Measurements from ENCODE around the gene STIM2. TPM values are rescaled to one million over a fixed set of nuclear protein-coding genes. Genes with fewer than 3 reads are reported as not detected.

The STIM2 gene
- total and polyA plus RNA-seq, 9 of the 15 experiments (the other 6 are each of a cell fraction or from before 2014, with no cell fraction given): 7.2 to 26.8 (median 15.4) TPM

DNA sequence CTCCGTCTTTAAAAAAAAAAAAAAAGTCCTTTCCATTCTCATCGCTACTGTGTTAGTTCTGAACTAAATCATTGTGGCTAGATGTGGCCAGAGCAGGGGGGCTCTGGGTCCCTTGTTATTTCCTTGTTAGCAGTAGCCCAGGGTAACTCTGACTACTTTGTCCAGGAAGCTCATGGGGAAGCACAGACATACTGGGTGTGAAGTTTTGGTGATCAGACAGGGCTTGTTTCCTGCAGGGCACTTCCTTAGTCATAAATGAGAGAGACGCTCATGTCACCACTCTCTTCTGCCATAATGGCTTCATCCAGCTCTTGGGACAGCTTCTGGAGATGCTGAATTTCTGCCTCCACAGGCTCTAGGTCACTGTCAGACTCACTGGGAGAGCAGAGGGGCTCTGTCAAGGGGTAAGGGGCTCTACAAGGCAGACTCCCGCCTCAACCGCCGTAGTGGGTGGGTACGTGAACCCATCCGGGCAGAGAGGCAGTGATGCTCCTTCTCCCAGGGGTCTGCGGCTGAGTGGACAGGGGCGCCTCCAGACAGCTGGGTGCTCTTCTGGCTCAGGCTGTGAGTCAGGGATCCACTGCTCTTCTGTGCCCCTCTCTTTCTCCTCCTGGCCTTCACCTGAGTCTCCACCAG, 12.9 kb downstream of the STIM2 start:
- no peaks in the 10 kb centered on the region for H3K27me3 ChIP-seq (ENCODE audit: control insufficient read depth in 2 of 2, insufficient read depth in 2 of 2, low read length in 2 of 2)
- H3K4me3 ChIP-seq: no peak overlapping the region
- BruUV-seq (replicated peaks): no TSS peak
- H3K36me3 ChIP-seq (ENCODE audit: control insufficient read depth, insufficient read depth, low read length): no peaks in the 10 kb centered on the region
- FAIRE-seq (no peak), ATAC-seq (peak; percentile 43), DNase-seq (ENCODE audit: extremely low read depth in 1 of 4, low spot score in 3 of 4) (no peak)
- CTCF ChIA-PET (ENCODE audit: low intra/inter-chr PET ratio): no interaction called here
- H4K20me1 ChIP-seq (replicated peaks; ENCODE audit: control insufficient read depth, insufficient read depth, low read length): no peaks in the 10 kb centered on the region
- no peak overlapping the region for H3K9ac ChIP-seq (ENCODE audit: insufficient read depth in 1 of 2, low read depth in 2 of 2, low read length in 2 of 2)
- H3K9me1 ChIP-seq (ENCODE audit: control insufficient read depth, insufficient read depth, low read length): no peaks in the 10 kb centered on the region
- H3K4me1 ChIP-seq (replicated peaks in 1 of 2; ENCODE audit: control insufficient read depth in 2 of 2, insufficient read depth in 2 of 2, low read length in 2 of 2): peaks cover 0 to 4% of the 10 kb centered on the region in 2 experiments; a peak in 1 of 5 replicates
- H3K9me3 ChIP-seq (replicated peaks; ENCODE audit: control insufficient read depth, insufficient read depth, low read depth, low read length): 0 out of 2 replicates have a peak, but pooled peaks cover 4% of the 10 kb centered on the region
- H3K79me2 ChIP-seq (ENCODE audit: control insufficient read depth, insufficient read depth, low read length): peaks cover 3% of the 10 kb centered on the region; the same call in 1 of the 3 replicates
- H2AFZ ChIP-seq (ENCODE audit: low read depth, low read length): no peak overlapping the region
- H3K4me2 ChIP-seq (ENCODE audit: insufficient read depth, low read length): no peak overlapping the region
- POLR2A ChIA-PET: interaction anchor here (0.6 to 2.6 kb wide), 2 partner anchors 8 to 390 kb away, joined by 3 to 14 read pairs; no protein-coding TSS in a partner anchor
- intact Hi-C loops (cut with micrococcal nuclease) (no loop called here), in situ Hi-C loops (cut with MboI) (no loop called here)
- no peak overlapping the region for H3K27ac ChIP-seq (ENCODE audit: extremely low read depth, low read depth, low read length)
- WGBS (ENCODE audit: insufficient coverage, low coverage, missing lambda C conversion rate): 86% methylated on average over 9 of the region's 10 CpGs
- no peak for TF ChIP-seq RFX7 (CRISPR knock-in tag; IDR thresholded peaks at IDR 0.05)
- TF ChIP-seq, protein P1, sequence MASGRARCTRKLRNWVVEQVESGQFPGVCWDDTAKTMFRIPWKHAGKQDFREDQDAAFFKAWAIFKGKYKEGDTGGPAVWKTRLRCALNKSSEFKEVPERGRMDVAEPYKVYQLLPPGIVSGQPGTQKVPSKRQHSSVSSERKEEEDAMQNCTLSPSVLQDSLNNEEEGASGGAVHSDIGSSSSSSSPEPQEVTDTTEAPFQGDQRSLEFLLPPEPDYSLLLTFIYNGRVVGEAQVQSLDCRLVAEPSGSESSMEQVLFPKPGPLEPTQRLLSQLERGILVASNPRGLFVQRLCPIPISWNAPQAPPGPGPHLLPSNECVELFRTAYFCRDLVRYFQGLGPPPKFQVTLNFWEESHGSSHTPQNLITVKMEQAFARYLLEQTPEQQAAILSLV (tag; IDR thresholded peaks at IDR 0.05): no peak
- no peak for TF ChIP-seq ZFP1 (CRISPR knock-in tag; IDR thresholded peaks at IDR 0.05)
- no peak for TF ChIP-seq YBX1 (IDR thresholded peaks at IDR 0.05)
- TF ChIP-seq ZNF232 (CRISPR knock-in tag; IDR thresholded peaks at IDR 0.05): no peak
- no peak for TF ChIP-seq ZNF41 (CRISPR knock-in tag; conservative IDR thresholded peaks at IDR 0.05)
- TF ChIP-seq THRAP3 (IDR thresholded peaks at IDR 0.05; ENCODE audit: borderline replicate concordance): no peak
- no peak for TF ChIP-seq MTA3 (IDR thresholded peaks at IDR 0.05; ENCODE audit: borderline replicate concordance)
- TF ChIP-seq EZH2 (IDR thresholded peaks at IDR 0.05; ENCODE audit: borderline replicate concordance, low read depth, low read length): no peak
- TF ChIP-seq JUN (IDR thresholded peaks at IDR 0.05; ENCODE audit: borderline replicate concordance, low read depth, low read length): no peak
- no peak for TF ChIP-seq JUN (CRISPR knock-in tag; IDR thresholded peaks at IDR 0.05; ENCODE audit: borderline replicate concordance)
- TF ChIP-seq, protein P2, sequence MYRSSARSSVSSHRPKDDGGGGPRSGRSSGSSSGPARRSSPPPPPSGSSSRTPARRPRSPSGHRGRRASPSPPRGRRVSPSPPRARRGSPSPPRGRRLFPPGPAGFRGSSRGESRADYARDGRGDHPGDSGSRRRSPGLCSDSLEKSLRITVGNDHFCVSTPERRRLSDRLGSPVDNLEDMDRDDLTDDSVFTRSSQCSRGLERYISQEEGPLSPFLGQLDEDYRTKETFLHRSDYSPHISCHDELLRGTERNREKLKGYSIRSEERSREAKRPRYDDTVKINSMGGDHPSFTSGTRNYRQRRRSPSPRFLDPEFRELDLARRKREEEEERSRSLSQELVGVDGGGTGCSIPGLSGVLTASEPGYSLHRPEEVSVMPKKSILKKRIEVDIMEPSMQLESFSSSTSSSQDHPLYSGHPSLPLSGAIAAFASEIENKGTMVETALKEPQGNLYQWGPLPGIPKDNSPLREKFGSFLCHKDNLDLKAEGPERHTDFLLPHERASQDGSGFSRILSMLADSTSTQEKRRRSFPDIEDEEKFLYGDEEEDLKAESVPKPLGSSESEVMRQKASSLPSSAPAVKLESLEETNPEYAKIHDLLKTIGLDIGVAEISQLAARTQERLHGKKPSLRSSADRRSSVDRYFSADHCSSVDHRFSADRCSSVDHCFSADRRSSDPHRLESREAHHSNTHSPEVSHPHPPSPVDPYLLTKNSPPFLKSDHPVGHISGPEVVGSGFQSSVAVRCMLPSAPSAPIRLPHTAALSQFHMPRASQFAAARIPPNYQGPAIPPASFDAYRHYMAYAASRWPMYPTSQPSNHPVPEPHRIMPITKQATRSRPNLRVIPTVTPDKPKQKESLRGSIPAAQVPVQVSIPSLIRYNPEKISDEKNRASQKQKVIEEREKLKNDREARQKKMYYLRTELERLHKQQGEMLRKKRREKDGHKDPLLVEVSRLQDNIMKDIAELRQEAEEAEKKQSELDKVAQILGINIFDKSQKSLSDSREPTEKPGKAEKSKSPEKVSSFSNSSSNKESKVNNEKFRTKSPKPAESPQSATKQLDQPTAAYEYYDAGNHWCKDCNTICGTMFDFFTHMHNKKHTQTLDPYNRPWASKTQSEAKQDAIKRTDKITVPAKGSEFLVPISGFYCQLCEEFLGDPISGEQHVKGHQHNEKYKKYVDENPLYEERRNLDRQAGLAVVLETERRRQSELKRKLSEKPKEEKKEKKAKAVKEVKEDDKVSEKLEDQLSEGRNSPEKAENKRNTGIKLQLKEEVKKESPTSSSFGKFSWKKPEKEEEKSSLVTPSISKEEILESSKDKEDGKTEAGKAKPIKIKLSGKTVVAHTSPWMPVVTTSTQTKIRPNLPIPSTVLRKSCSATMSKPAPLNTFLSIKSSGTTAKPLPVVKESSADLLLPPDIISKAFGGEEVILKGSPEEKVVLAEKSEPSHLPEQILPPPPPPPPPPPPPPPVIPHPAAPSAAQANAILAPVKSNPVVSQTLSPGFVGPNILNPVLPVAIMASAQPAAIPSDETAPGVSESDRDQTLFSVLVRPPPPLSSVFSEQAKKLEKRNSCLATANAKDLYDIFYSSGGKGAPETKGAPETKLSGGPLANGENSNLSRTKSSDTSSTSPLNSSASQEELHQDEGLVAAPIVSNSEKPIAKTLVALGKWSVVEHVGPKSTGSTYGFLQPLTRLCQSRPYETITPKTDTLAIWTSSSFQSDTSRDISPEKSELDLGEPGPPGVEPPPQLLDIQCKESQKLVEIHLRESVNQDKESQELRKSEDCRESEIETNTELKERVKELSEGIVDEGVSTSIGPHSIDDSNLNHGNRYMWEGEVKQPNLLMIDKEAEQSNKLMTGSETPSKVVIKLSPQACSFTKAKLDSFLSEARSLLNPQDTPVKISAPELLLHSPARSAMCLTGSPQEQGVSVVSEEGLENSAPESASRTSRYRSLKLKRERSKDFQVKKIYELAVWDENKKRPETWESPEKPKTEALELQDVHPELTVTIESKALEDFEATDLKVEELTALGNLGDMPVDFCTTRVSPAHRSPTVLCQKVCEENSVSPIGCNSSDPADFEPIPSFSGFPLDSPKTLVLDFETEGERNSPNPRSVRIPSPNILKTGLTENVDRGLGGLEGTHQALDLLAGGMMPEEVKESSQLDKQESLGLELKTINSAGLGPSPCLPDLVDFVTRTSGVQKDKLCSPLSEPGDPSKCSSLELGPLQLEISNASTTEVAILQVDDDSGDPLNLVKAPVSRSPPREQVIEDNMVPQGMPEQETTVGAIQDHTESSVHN (IDR thresholded peaks at IDR 0.05; ENCODE audit: borderline replicate concordance in 1 of 2, low read depth in 1 of 2): no peak

Data from K562 (cell line).